Parathyroid adenoma (tissue), 2 donors: ENCODE results near the gene CDC45.

Experiments
- H2AFZ ChIP-seq: fragments of 300-600 bp; sonication (generic); one replicate; pipeline ENCODE4 v1.7.0; 2017; ENCODE audit warnings: antibody characterized with exemption, mild to moderate bottlenecking
- H3K27ac ChIP-seq: fragments of 300-600 bp; sonication (generic); one replicate; pipeline ENCODE4 v1.7.0; 2017
- H3K27me3 ChIP-seq: fragments of 300-600 bp; sonication (generic); one replicate; pipeline ENCODE4 v1.7.0; 2017; ENCODE audit warnings: low read length; ENCODE audit not compliant: control insufficient read depth, insufficient read depth
- H3K36me3 ChIP-seq: fragments of 300-600 bp; sonication (generic); one replicate; pipeline ENCODE4 v1.7.0; 2017; ENCODE audit warnings: low read length; ENCODE audit not compliant: control insufficient read depth, insufficient read depth
- H3K4me1 ChIP-seq: fragments of 300-600 bp; sonication (generic); one replicate; pipeline ENCODE4 v1.7.0; 2017; ENCODE audit warnings: control low read depth
- H3K4me2 ChIP-seq: fragments of 300-600 bp; sonication (generic); one replicate; pipeline ENCODE4 v1.7.0; 2017; ENCODE audit warnings: low read length
- H3K4me3 ChIP-seq: fragments of 300-600 bp; sonication (generic); one replicate; pipeline ENCODE4 v1.7.0; 2017; ENCODE audit warnings: low read depth, low read length
- H3K79me2 ChIP-seq: fragments of 300-600 bp; sonication (generic); one replicate; pipeline ENCODE4 v1.7.0; 2017; ENCODE audit warnings: control low read depth
- H3K9ac ChIP-seq: fragments of 300-600 bp; sonication (generic); one replicate; pipeline ENCODE4 v1.7.0; 2017; ENCODE audit warnings: mild to moderate bottlenecking
- H3K9me3 ChIP-seq: fragments of 300-600 bp; sonication (generic); one replicate; pipeline ENCODE4 v1.7.0; 2017; ENCODE audit warnings: low read length; ENCODE audit not compliant: control insufficient read depth
- TF ChIP-seq, protein P1 (sequence below): fragments of 300-600 bp; sonication (generic); IDR thresholded peaks from one replicate; pipeline ENCODE4 v1.7.0; 2017; ENCODE audit warnings: antibody characterized with exemption, mild to moderate bottlenecking
- donor health status: primary hyperparathyroidism.

Gene CDC45

DNA sequence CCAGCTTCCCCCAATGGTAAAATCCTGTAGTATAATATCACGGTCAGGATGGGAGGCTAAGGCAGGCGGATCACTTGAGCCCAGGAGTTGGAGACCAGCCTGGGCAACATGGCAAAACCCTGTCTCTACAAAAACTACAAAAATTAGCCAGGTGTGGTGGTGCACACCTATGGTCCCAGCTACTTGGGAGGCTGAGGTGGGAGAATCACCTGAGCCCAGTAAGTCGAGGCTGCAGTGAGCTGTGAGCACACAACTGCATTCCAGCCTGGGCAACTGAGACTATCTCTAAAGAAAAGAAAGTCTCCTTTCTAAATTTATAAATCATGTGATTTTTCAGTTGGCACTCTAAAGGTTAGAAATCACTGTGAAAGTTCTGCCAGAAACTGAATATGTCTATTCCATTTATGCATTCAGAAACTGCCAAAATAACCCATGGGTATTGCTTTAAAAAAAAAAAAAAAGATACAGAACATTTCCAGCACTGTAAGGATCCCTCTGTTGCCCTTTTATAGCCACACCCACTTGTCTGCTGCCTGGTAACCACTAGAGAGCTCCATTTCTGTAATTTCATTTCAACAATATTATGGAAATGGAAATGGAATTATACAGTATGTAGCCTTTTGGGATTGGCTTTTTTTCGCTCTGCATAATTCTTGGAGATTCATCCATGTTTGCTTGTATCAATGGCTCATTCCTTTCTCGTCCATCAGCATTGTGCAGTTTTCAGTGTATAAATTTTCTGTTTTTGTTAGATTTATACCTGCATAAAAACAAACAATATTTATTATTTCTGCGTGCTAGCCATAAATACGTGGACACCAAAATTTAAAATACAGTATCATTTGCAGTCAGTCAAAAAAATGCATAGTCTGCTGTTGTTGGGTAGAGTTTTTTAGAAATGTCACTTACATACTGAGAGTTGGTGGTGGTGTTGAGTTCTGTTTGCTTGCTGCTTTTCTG, 9.4 kb downstream of the CDC45 start:
- TF ChIP-seq, protein P1, sequence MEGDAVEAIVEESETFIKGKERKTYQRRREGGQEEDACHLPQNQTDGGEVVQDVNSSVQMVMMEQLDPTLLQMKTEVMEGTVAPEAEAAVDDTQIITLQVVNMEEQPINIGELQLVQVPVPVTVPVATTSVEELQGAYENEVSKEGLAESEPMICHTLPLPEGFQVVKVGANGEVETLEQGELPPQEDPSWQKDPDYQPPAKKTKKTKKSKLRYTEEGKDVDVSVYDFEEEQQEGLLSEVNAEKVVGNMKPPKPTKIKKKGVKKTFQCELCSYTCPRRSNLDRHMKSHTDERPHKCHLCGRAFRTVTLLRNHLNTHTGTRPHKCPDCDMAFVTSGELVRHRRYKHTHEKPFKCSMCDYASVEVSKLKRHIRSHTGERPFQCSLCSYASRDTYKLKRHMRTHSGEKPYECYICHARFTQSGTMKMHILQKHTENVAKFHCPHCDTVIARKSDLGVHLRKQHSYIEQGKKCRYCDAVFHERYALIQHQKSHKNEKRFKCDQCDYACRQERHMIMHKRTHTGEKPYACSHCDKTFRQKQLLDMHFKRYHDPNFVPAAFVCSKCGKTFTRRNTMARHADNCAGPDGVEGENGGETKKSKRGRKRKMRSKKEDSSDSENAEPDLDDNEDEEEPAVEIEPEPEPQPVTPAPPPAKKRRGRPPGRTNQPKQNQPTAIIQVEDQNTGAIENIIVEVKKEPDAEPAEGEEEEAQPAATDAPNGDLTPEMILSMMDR, result no peak
- no peaks in the 10 kb centered on the region for H3K4me1 ChIP-seq
- no peak overlapping the region for H3K4me2 ChIP-seq
- no peak overlapping the region for H3K27ac ChIP-seq
- H2AFZ ChIP-seq, result no peak overlapping the region
- H3K9me3 ChIP-seq, result no peaks in the 10 kb centered on the region
- no peaks in the 10 kb centered on the region for H3K79me2 ChIP-seq
- no peak overlapping the region for H3K4me3 ChIP-seq
- H3K27me3 ChIP-seq, result no peaks in the 10 kb centered on the region
- H3K9ac ChIP-seq, result no peak overlapping the region
- H3K36me3 ChIP-seq, result no peaks in the 10 kb centered on the region

- Histone ChIP-seq H2AFZ (no peak overlapping the region), H3K4me2 (no peak overlapping the region), H3K9me3 (no peaks in the 10 kb centered on the region), H3K27me3 (no peaks in the 10 kb centered on the region), H3K4me3 (no peak overlapping the region), H3K27ac (no peak overlapping the region), H3K36me3 (no peaks in the 10 kb centered on the region), H3K9ac (no peak overlapping the region), H3K4me1 (no peaks in the 10 kb centered on the region), H3K79me2 (no peaks in the 10 kb centered on the region)
- TF ChIP-seq, protein P1, result no peak
Measured at GRCh38 chr22:19490628-19491230, 11.0 kb downstream of the CDC45 start.

- Histone ChIP-seq H3K79me2 (no peaks in the 10 kb centered on the region), H3K27me3 (no peaks in the 10 kb centered on the region), H3K4me1 (no peaks in the 10 kb centered on the region)
Measured at GRCh38 chr22:19492504-19493174, 12.9 kb downstream of the CDC45 start.

DNA sequence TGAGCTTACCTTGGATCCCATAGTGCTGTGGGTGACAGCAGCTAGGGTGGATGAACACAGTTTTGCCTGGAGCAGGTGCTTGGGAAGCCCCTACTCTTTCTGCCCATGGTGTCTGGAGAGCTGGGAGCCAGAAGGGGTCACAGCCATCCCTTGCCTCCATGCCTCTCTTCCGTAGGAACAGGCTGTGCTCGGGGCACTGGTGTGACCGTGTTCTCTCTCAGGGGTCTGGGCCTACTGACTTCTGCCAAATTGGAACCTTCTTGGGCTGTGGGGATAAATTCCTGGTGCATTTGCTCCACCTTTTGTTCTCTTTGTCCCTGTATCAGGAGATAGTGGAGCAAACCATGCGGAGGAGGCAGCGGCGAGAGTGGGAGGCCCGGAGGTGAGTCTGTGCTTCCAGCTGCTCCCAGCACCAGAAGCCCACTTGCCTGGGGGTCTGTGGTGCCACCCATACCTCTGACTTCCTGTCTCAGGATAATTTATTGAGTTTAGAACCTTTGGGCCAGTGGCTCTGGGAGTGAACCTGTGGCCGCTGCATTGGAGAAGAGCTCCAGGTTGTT, 14.4 kb downstream of the CDC45 start:
- no peaks in the 10 kb centered on the region for H3K9me3 ChIP-seq
- H3K9ac ChIP-seq, result no peak overlapping the region
- no peak overlapping the region for H2AFZ ChIP-seq
- H3K4me1 ChIP-seq, result no peaks in the 10 kb centered on the region
- H3K4me2 ChIP-seq, result no peak overlapping the region
- TF ChIP-seq, protein P1, result no peak
- H3K27ac ChIP-seq, result no peak overlapping the region
- H3K27me3 ChIP-seq, result no peaks in the 10 kb centered on the region
- H3K36me3 ChIP-seq, result no peaks in the 10 kb centered on the region
- H3K4me3 ChIP-seq, result no peak overlapping the region
- H3K79me2 ChIP-seq, result no peaks in the 10 kb centered on the region

More at GRCh38 chr22:19492504-19493174, 12.9 kb downstream of the CDC45 start:
- H3K9me3 ChIP-seq, result no peaks in the 10 kb centered on the region
- TF ChIP-seq, protein P1, result no peak
- no peak overlapping the region for H2AFZ ChIP-seq
- no peak overlapping the region for H3K9ac ChIP-seq
- no peak overlapping the region for H3K4me3 ChIP-seq
- no peaks in the 10 kb centered on the region for H3K36me3 ChIP-seq
- no peak overlapping the region for H3K27ac ChIP-seq
- H3K4me2 ChIP-seq, result no peak overlapping the region
